Gastroesophageal sphincter (tissue), 3 donors: ENCODE data around the gene CRELD2.

Source experiments
- CTCF ChIP-seq, 4 experiments: fragments of 200-600 bp in 2 of 4; fragments of 450-650 bp in 2 of 4; sonication (generic) in 1 of 4; IDR thresholded peaks; one replicate each; pipeline ENCODE4 v1.5.1; 2017 to 2019; ENCODE audit warnings: antibody characterized with exemption in 4 of 4, mild to moderate bottlenecking in 2 of 4, moderate library complexity in 2 of 4
- POLR2A ChIP-seq, 2 donors: fragments of 450-650 bp; IDR thresholded peaks; one replicate each; pipeline ENCODE4 v1.6.1; 2017; ENCODE audit warnings: antibody characterized with exemption in 2 of 2, mild to moderate bottlenecking in 2 of 2, moderate library complexity in 1 of 2

DNA sequence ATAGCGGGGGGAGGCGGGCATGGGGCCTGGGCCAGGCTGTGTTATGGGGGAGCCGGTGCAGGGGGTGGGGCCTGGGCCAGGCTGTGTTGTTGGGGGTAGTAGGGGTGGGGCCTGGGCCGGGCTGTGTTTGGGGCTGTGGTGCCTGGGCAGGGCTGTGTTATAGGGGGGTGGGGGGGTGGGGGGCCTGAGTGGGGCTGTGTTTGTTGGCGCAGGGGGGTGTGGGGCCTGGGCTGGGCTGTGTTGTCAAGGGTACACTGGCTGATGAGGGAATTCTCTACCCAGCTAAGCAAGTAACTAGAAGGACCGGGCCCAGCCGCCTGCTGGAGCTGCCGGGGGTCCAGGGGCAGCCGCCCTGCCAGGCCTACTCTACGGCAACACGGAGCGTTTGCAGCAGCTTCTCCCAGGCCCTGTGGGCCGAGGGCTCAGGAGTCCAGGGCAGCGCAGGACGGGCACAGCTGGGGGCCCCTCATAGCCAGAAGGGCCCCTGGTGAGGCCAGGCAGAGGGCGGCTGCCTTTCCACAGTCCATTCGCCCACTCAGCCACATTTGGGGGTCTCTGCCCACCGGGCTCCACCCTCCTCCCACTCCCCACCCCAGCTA lies 32.1 kb downstream of the CRELD2 start:
- TF ChIP-seq POLR2A (IDR thresholded peaks at IDR 0.05) (no peak), CTCF (IDR thresholded peaks at IDR 0.05) (no peak)
